Neutrophil (primary cell): ENCODE measurements around the gene PLPPR1.

ENCODE experiments used
- H3K27ac ChIP-seq: fragments of 200-600 bp; sonication (generic); 2 replicates; pipeline ENCODE4 v1.5.1; 2016; ENCODE audit warnings: mild to moderate bottlenecking, moderate library complexity
- H3K27me3 ChIP-seq: fragments of 200-600 bp; sonication (generic); 2 replicates; pipeline ENCODE4 v1.6.0; 2016; ENCODE audit warnings: mild to moderate bottlenecking
- H3K36me3 ChIP-seq: fragments of 200-600 bp; sonication (generic); 2 replicates; pipeline ENCODE4 v1.5.1; 2017
- H3K4me1 ChIP-seq, 2 experiments: fragments of 200-600 bp in 1 of 2; sonication (generic) in 1 of 2; 1 replicate in 1 of 2; 2 replicates in 1 of 2; pipeline versions ENCODE4 v1.5.1 to v1.6.1; 2013 to 2016; ENCODE audit warnings: low read depth in 1 of 2, low read length in 1 of 2, mild to moderate bottlenecking in 1 of 2, moderate library complexity in 1 of 2; ENCODE audit not compliant: control insufficient read depth in 1 of 2, insufficient read depth in 1 of 2
- H3K4me3 ChIP-seq, 2 experiments: fragments of 200-600 bp in 1 of 2; sonication (generic) in 1 of 2; 1 replicate in 1 of 2; 2 replicates in 1 of 2; pipeline ENCODE4 v1.5.1; 2013 to 2016; ENCODE audit warnings: low read depth in 1 of 2, low read length in 1 of 2, mild to moderate bottlenecking in 1 of 2, moderate library complexity in 1 of 2
- H3K9me3 ChIP-seq: fragments of 200-600 bp; sonication (generic); 2 replicates; pipeline ENCODE4 v1.5.1; 2016
- TF ChIP-seq, protein P1 (sequence below): fragments of 200-600 bp; sonication (generic); IDR thresholded peaks from 2 replicates; pipeline ENCODE4 v1.5.1; 2016; ENCODE audit warnings: antibody characterized with exemption

The PLPPR1 gene

DNA sequence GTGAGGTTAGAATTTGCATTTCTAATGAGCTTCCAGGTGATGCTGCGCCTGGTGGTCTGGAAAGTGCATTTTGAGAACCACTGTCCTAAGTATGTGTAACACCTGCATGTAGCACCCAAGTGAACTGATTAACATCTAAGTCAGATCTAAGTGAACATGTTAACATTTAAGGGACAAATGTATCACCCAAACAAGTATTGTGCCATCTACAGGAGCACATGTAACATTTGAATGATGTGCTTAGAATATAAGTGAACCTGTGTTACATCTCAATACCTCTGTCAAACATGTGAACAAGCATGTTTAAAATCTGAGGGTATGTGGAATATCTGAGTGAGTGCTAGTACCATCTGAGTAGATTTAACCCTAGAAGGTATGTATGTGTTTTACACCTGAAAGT, 68.7 kb downstream of the PLPPR1 start:
- H3K9me3 ChIP-seq = no peaks in the 10 kb centered on the region
- H3K36me3 ChIP-seq = no peaks in the 10 kb centered on the region
- no peaks in the 10 kb centered on the region for H3K4me1 ChIP-seq
- no peaks in the 10 kb centered on the region for H3K27me3 ChIP-seq
- no peak overlapping the region for H3K4me3 ChIP-seq
- TF ChIP-seq, protein P1, sequence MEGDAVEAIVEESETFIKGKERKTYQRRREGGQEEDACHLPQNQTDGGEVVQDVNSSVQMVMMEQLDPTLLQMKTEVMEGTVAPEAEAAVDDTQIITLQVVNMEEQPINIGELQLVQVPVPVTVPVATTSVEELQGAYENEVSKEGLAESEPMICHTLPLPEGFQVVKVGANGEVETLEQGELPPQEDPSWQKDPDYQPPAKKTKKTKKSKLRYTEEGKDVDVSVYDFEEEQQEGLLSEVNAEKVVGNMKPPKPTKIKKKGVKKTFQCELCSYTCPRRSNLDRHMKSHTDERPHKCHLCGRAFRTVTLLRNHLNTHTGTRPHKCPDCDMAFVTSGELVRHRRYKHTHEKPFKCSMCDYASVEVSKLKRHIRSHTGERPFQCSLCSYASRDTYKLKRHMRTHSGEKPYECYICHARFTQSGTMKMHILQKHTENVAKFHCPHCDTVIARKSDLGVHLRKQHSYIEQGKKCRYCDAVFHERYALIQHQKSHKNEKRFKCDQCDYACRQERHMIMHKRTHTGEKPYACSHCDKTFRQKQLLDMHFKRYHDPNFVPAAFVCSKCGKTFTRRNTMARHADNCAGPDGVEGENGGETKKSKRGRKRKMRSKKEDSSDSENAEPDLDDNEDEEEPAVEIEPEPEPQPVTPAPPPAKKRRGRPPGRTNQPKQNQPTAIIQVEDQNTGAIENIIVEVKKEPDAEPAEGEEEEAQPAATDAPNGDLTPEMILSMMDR = no peak
- H3K27ac ChIP-seq = no peak overlapping the region

DNA sequence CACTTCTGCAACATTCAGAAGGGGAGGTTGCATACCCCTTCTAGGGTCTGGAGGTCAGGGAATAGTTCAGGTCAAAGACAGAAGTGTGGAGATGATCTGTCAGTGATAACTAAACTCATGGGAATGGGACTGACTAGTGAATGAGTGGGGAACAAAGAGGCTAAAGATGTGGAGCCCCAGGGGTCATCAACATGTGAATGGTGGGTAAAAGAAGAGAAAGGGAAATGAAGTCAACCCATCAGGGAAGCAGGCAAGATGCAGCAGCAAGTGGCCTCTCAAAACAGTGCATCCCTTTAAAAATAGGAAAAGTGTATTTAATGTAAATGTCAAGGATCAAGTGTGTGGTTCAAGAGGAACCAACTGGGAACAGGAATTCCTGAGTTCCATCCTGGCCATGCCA, 69.9 kb downstream of the PLPPR1 start:
- Histone ChIP-seq H3K27ac (no peak overlapping the region), H3K36me3 (no peaks in the 10 kb centered on the region), H3K4me3 (no peak overlapping the region), H3K4me1 (no peaks in the 10 kb centered on the region), H3K9me3 (no peaks in the 10 kb centered on the region), H3K27me3 (no peaks in the 10 kb centered on the region)
- TF ChIP-seq, protein P1 = no peak

DNA sequence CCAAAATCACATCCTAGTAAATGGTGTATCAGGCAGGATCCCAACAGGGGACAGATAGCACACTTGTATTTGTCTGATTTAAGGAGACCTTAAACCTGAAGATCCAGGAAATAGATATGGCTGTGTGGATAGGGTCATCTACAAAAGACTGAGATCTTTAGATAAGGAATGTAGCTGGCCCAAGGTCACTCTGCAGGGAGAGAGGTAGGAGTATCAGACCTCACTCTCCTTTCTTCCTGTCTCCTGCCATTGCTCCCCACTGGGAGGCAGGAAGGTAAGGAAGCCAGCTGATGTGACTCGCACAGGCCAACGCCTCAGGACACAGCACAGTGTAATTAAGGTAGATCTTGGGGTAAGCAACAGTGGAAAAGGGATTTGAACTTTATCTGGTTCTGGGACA, 85.8 kb downstream of the PLPPR1 start:
- no peaks in the 10 kb centered on the region for H3K9me3 ChIP-seq
- H3K4me1 ChIP-seq = no peaks in the 10 kb centered on the region
- no peak overlapping the region for H3K4me3 ChIP-seq
- H3K27ac ChIP-seq = no peak overlapping the region
- TF ChIP-seq, protein P1 = no peak
- no peaks in the 10 kb centered on the region for H3K27me3 ChIP-seq
- H3K36me3 ChIP-seq = no peaks in the 10 kb centered on the region

GRCh38 chr9:101115102-101115501, 86.6 kb downstream of the PLPPR1 start:
- Histone ChIP-seq H3K27me3 (no peaks in the 10 kb centered on the region), H3K9me3 (no peaks in the 10 kb centered on the region), H3K4me1 (no peaks in the 10 kb centered on the region), H3K36me3 (no peaks in the 10 kb centered on the region), H3K27ac (no peak overlapping the region), H3K4me3 (no peak overlapping the region)
- TF ChIP-seq, protein P1 = no peak

DNA sequence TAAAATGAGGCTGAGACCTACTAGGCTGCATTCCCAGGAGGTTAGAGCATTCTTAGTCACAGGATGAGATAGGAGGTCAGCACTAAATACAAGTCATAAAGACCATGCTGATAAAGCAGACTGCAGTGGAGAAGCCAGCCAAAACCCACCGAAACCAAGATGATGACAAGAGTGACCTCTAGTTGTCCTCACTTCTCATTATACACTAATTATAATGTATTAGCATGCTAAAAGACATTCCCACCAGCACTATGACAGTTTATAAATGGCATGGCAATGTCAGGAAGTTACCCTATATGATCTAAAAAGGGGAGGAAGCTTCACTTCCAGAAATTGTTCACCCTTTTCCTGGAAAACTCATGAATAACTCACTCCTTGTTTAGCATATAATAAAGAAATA, 88.6 kb downstream of the PLPPR1 start:
- no peaks in the 10 kb centered on the region for H3K36me3 ChIP-seq
- TF ChIP-seq, protein P1 = no peak
- no peaks in the 10 kb centered on the region for H3K4me1 ChIP-seq
- no peak overlapping the region for H3K4me3 ChIP-seq
- no peaks in the 10 kb centered on the region for H3K27me3 ChIP-seq
- H3K9me3 ChIP-seq = no peaks in the 10 kb centered on the region
- H3K27ac ChIP-seq = no peak overlapping the region
